ENCODE results near the gene PTGS1.
A peak's percentile ranks its signal among the peaks of the same experiment; 100 is the strongest.

PTGS1 gene

GRCh38 chr9:122376796-122377195 lies 6.0 kb downstream of the PTGS1 start:
- DNase-seq = no peak

- no peak for DNase-seq
Observed at GRCh38 chr9:122377241-122378164, 6.7 kb downstream of the PTGS1 start.

- no peak for DNase-seq
Observed at GRCh38 chr9:122378236-122378635, 7.4 kb downstream of the PTGS1 start.

GRCh38 chr9:122379340-122379739 lies 8.5 kb downstream of the PTGS1 start:
- no peak for DNase-seq

GRCh38 chr9:122380293-122380692 lies 9.5 kb downstream of the PTGS1 start:
- DNase-seq = no peak

GRCh38 chr9:122381206-122381950 lies 10.6 kb downstream of the PTGS1 start:
- no peak for DNase-seq

- DNase-seq = peak; percentile 41
Observed at GRCh38 chr9:122382901-122383850, 12.4 kb downstream of the PTGS1 start.

GRCh38 chr9:122383992-122384461 lies 13.2 kb downstream of the PTGS1 start:
- DNase-seq = peak; percentile 46

GRCh38 chr9:122386311-122386872 lies 15.6 kb downstream of the PTGS1 start:
- no peak for DNase-seq

- DNase-seq = no peak
Observed at GRCh38 chr9:122387536-122387935, 16.7 kb downstream of the PTGS1 start.

- DNase-seq = no peak
Observed at GRCh38 chr9:122389195-122389594, 18.4 kb downstream of the PTGS1 start.

- DNase-seq = no peak
Observed at GRCh38 chr9:122389799-122390481, 19.1 kb downstream of the PTGS1 start.

GRCh38 chr9:122392284-122392683 lies 21.5 kb downstream of the PTGS1 start:
- DNase-seq = no peak

GRCh38 chr9:122392714-122393113 lies 21.9 kb downstream of the PTGS1 start:
- no peak for DNase-seq

GRCh38 chr9:122393284-122393983 lies 22.6 kb downstream of the PTGS1 start:
- DNase-seq = no peak

GRCh38 chr9:122394265-122395125 lies 23.7 kb downstream of the PTGS1 start:
- DNase-seq = peak; percentile 59

- DNase-seq = no peak
Observed at GRCh38 chr9:122396614-122397148, 25.9 kb downstream of the PTGS1 start.

GRCh38 chr9:122397749-122398148 lies 26.9 kb downstream of the PTGS1 start:
- no peak for DNase-seq

GRCh38 chr9:122398371-122398924 lies 27.6 kb downstream of the PTGS1 start:
- DNase-seq = no peak
